ENCODE measurements around the gene BRSK2. TPM values are rescaled to one million over a fixed set of nuclear protein-coding genes. Genes with fewer than 3 reads are reported as not detected.

The BRSK2 gene
- total RNA-seq, 1 experiment from 2014 or later = 0.76 TPM

- DNase-seq (ENCODE audit: low spot score) = no peak
These were observed 46.8 kb downstream of the BRSK2 start for GRCh38 chr11:1436468-1437039.

GRCh38 chr11:1437500-1437899, 47.8 kb downstream of the BRSK2 start:
- DNase-seq (ENCODE audit: low spot score) = peak; percentile 67

DNA sequence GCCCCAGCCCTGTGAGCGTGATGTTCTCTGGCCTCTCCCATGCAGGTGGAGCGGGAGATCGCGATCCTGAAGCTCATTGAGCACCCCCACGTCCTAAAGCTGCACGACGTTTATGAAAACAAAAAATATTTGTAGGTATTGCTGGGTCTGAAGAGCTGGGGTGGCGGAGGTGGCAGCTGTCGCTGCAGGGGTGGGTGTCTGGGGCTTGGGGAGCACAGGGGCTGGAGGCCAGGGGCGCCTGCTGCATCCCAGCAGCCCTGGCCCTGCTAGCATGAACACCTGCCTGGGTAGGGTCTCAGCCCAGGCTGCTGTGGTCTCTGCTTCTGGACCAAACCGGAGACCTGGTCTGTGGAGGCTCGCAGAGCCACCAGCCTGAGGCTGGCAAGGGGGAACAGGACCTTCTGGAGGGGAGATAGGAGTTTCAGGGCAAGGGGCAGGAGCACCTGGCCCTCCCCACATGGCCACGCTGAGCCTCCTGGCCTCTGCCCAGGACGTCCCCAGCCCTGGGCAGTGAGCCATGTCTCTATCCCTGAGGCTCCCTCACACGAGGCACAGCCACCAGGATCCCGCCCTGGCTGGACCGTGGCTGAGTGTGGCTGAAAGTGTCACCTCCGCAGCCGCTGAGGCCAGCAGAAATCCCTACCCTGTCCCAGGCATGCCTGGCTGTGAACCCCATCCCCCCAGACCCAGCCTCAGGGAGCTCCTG, 48.7 kb downstream of the BRSK2 start:
- no peak for DNase-seq (ENCODE audit: low spot score)

DNA sequence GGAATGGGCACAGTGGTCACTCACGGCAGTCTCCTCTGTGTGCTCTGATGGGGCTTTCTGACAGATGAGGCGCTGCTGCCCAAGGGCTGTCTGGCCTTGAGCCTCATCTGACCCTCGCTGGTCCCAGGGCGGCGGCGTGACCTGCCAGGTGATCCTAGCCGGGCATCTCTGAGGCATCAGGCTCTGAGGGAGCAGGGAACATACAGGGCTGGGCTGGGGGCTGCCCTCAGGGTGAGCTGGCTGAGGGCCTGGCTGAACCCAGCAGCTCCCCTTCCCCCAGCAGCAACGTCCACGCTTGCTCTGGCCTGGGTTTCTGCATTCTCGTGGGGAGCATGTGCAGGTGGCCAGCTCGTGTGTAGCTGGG, 49.2 kb downstream of the BRSK2 start:
- no peak for DNase-seq (ENCODE audit: low spot score)

GRCh38 chr11:1439341-1439740, 49.6 kb downstream of the BRSK2 start:
- no peak for DNase-seq (ENCODE audit: low spot score)

DNA sequence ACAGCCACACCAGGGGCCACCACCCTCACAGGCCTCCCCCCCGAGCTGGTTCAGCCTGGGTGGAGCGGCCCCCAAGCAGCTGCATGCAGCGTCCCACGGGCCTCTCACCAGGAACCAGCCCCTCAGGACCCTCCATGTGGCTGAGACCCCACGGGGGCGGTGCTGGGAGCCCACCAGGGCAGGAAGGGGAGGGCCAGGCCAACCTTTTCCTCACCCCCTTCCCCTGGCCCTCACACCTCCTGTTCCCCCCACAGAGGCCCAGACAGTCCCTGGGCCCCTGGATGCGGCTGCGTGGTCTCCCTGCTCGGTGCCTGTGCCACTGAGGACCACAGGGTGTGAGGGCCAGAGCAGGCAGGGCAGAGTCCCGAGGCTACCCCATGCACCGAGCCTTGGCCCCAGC, 50.3 kb downstream of the BRSK2 start:
- DNase-seq (ENCODE audit: low spot score) = no peak

DNA sequence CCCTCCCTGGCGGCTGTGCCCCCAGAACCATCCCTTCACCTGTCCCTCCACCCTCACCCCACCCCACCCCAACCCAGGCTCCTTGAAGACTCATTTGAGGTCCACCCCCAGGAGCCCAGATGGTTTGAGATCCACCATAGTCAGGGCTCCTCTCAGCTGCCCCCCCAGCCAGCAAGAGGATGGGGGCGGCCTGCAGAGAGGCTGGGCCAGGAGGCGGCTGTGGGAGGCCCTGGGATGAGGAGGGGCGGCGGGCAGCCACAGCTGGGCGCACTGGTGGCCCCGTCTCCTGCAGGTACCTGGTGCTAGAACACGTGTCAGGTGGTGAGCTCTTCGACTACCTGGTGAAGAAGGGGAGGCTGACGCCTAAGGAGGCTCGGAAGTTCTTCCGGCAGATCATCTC, 50.8 kb downstream of the BRSK2 start:
- DNase-seq (ENCODE audit: low spot score) = no peak

- no peak for DNase-seq (ENCODE audit: low spot score)
These were observed 52.4 kb downstream of the BRSK2 start for GRCh38 chr11:1442163-1442562.

- no peak for DNase-seq (ENCODE audit: low spot score)
These were observed 53.2 kb downstream of the BRSK2 start for GRCh38 chr11:1442807-1443366.

- no peak for DNase-seq (ENCODE audit: low spot score)
These were observed 54.0 kb downstream of the BRSK2 start for GRCh38 chr11:1443737-1444136.

DNA sequence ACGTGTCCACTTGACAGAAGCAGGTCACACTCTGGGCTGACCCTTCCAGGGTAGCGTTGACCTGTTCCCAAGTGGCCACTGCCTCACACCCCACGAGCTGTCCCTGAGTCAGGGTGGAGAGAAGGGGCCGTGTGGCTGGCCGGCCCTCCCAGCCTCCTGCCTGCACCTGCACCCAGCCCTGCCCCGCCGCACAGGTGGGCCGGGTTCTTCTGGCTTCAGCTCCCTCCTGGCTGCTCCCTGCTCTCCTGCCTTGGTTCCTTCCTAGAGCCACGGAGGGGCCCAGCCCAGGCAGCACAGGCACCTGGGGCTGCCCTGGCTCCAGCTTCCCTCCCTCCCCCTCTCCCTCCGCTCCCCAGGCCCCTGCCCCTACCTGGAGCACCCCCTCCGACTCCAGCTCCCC, 54.6 kb downstream of the BRSK2 start:
- no peak for DNase-seq (ENCODE audit: low spot score)

DNA sequence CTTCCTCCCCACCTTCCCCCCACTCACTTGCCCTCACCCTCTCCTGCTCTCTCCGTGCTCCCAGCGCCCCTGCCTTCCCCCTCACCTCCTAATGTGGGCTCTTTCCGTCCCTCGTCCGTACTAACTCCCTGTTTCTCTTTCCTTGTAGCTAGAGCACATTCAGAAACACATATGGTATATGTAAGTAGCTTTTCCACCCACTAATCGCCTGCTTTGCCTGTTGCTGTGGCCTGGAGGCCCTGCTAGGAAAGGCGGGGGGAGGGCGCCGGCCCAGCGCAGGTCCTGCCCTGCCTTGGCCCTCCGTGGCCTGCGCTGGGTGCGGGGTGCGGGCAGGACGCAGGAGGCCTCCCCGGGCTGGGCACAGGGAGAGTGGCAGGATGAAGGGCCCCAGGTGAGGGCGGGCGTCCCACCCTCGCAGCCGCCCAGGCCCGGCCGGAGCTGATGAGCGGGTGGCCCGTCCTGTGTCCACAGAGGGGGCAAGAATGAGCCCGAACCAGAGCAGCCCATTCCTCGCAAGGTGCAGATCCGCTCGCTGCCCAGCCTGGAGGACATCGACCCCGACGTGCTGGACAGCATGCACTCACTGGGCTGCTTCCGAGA, 55.2 kb downstream of the BRSK2 start:
- DNase-seq (ENCODE audit: low spot score) = no peak

DNA sequence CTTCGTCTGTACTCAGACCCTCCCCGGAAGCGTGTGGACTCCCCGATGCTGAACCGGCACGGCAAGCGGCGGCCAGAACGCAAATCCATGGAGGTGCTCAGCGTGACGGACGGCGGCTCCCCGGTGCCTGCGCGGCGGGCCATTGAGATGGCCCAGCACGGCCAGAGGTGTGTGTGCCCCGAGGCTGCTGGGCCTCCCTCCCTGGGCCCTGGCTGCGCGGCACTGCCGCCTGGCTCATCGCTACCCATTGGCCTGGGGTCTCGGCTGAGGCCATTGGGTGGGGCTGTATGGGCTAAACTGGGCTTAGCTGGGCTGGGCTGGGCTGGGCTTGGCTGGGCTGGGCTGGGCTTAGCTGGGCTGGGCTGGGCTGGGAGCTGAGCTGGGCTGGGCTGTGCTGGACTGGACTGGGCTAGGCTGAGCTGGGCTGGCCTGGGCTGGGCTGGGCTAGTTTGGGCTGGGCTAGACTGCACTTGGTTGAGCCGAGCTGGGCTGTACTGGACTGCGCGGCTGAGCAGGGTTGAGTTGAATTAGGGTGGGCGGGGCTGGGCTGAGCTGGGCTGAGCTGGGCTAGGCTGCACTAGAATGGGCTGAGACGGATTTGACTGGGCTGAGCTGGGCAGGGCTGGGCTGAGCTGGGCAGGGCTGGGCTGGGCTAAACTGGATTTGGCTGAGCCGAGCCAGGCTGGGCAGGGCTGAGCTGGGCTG, 56.2 kb downstream of the BRSK2 start:
- DNase-seq (ENCODE audit: low spot score) = peak; percentile 43

DNA sequence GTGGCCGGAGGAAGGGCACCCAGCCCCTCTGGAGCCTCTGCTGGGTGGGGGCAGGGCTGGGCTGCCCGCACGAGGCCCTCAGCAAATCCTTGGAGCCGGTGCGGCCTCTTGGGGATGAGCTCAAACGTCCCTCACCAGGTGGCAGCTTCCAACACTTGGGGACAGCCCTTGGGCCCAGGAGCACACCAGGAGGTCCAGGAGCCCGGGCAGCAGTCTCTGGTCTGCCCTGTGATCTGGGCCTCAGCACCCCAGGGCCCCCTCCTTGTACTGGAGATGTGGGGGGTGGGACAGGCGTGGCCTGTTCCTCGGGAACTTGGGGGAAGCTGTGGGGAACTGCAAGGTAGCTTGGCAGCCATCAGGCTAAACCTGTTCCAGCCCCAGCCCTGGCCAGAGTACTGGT, 56.9 kb downstream of the BRSK2 start:
- DNase-seq (ENCODE audit: low spot score) = no peak

DNA sequence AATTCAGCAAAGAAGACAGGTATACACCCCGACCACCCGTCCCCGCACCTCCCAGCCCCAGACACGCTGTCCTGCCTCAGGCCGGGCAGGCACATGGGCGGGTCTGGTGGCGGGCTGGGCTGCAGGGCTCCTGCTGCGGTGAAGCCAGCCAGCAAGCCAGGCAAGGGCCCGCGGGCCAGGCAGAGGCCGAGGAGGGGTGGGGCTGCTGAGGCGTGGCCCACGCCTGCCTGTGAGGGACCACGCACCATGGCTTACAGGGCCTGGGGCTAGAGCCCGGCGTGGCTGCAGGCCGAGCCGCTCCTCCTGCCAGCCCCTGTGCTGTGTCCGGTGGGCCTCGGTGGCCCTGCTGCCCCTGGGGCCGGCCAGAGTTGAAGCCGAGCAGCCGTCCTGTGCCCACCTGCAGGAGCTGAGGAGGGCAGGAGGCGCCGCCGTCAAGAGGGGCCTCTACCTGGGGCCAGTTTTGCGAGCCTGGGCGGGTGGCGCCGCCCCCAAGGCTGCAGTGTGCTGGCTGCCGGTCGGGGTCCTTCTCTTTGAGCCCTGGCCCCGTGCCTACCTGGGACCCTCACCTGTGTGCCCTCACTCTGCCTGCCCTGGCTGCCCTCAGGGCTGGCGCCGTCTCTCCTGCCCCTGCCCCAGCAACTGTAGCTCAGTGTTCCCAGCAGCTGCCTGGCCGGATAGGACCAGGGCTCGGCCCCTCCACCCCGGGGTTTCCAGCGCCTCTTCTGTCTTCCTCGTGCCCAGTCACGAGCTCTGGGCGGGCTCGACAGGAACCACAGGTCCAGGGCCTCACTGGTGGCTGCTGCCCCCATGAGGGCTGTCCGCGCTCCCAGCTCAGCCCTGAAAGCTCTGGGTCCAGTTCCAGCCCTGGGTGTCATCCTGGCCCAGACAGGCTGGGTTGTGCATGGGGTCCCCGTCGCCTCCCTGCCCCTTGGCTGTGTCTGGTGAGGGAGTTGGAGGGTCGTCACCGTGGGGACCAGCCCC, 58.4 kb downstream of the BRSK2 start:
- no peak for DNase-seq (ENCODE audit: low spot score)

DNA sequence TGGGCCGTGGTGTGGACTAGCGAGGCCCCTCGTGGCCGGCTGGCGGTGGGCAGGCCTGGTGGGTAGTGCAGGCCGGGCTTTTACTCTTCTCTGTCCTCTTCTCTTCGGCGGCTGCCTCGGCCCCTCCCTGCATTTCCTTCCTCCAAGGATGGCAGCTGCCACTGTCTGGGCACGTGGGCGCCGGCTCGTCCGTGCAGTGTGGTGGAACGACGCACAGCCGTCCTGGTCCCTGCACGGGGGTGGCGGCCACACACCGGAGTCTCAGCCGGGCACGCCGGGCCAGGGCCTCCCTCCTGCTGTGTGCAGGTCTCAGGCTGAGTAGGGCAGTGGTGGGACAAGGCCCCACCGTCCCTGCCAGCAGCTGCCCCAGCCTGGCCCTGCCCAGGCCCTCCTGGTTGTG, 59.1 kb downstream of the BRSK2 start:
- DNase-seq (ENCODE audit: low spot score) = no peak

DNA sequence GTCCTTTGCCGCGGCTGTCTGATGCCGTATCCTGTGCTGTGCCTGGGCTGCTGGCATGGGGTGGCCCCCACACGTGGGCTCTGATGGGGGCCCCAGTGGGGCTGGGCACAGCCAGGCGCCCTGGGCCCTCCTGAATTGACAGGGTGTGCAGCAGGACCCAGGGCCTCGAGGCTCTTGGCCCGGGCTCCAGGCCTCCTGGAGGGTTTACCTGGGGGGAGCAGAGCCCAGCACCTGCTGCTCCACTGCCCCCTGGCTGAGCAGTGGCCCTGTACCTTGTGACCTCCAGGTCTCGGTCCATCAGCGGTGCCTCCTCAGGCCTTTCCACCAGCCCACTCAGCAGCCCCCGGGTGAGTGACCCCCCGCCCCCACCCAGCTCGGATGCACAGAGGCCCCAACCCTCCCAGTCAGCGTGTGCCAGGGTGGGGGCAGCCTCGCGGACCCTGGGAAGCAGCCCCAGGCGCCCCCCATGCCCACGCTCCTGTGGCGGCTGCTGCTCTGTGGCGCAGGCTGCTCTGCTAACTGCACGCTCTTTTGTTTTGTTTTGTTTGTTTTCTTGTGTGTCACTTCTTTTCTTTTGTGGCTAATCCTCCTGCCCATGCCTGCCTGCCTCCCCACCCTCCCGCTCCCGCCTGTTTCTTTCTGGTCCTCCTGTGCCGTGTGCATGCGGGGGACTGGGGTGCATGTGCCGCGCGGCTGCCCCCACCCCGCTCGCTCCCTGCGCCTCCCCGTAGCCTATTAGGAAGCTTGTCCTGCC, 59.9 kb downstream of the BRSK2 start:
- no peak for DNase-seq (ENCODE audit: low spot score)

GRCh38 chr11:1450344-1450875, 60.7 kb downstream of the BRSK2 start:
- no peak for DNase-seq (ENCODE audit: low spot score)

- DNase-seq (ENCODE audit: low spot score) = no peak
These were observed 61.4 kb downstream of the BRSK2 start for GRCh38 chr11:1450949-1451710.
